K562 (cell line): ENCODE measurements around the gene NAT10. TPM values are rescaled to one million over a fixed set of nuclear protein-coding genes. Genes with fewer than 3 reads are reported as not detected.

Source experiments
- ARID4B ChIP-seq: sonication (generic); formaldehyde crosslinking; IDR thresholded peaks from 2 replicates; pipeline ENCODE4 v1.8.0; 2022; ENCODE audit warnings: mild to moderate bottlenecking, missing genetic modification reagents
- ATF2 ChIP-seq: sonication (generic); formaldehyde crosslinking; IDR thresholded peaks from 2 replicates; pipeline ENCODE4 v1.8.1; 2022; ENCODE audit warnings: missing genetic modification reagents
- CLOCK ChIP-seq: fragments of 250-450 bp; sonication (Bioruptor Pico); IDR thresholded peaks from 2 replicates; pipeline ENCODE4 v1.4.0; 2020; ENCODE audit warnings: mild to moderate bottlenecking, moderate library complexity, borderline replicate concordance
- COPS2 ChIP-seq: fragments of 450-650 bp; conservative IDR thresholded peaks from 2 replicates; pipeline ENCODE4 v1.6.1; 2016; ENCODE audit warnings: mild to moderate bottlenecking, moderate library complexity
- ETV5 ChIP-seq: sonication (generic); formaldehyde crosslinking; IDR thresholded peaks from 2 replicates; pipeline ENCODE4 v1.4.0; 2020; ENCODE audit warnings: low read depth, mild to moderate bottlenecking, missing genetic modification reagents
- FOXJ2 ChIP-seq: fragments of 200-800 bp; sonication (Bioruptor generic); IDR thresholded peaks from 2 replicates; pipeline ENCODE4 v1.6.1; 2016; ENCODE audit warnings: missing genetic modification characterization, missing compliant biosample characterization
- ILF3 ChIP-seq: fragments of 450-650 bp; IDR thresholded peaks from 2 replicates; pipeline ENCODE4 v1.6.1; 2018; ENCODE audit warnings: antibody characterized with exemption, mild to moderate bottlenecking, moderate library complexity, borderline replicate concordance
- IRF9 ChIP-seq: fragments of 450-650 bp; IDR thresholded peaks from 2 replicates; pipeline ENCODE4 v1.6.1; 2016; ENCODE audit warnings: missing biosample characterization, missing genetic modification characterization
- KAT8 ChIP-seq: fragments of 450-650 bp; IDR thresholded peaks from 2 replicates; pipeline ENCODE4 v1.6.1; 2016; ENCODE audit warnings: low read depth, mild to moderate bottlenecking
- KDM4B ChIP-seq, 2 experiments: fragments of 450-650 bp in 1 of 2; sonication (generic) in 1 of 2; IDR thresholded peaks; 2 replicates each; pipeline ENCODE4 v1.6.1; 2016 to 2017; ENCODE audit warnings: borderline replicate concordance in 2 of 2, antibody characterized with exemption in 1 of 2, low read depth in 1 of 2, mild to moderate bottlenecking in 1 of 2
- PHTF2 ChIP-seq: fragments of 250-450 bp; sonication (Bioruptor Pico); IDR thresholded peaks from 2 replicates; pipeline ENCODE4 v1.5.0; 2021; ENCODE audit warnings: mild to moderate bottlenecking
- RAD51 ChIP-seq: fragments of 450-650 bp; IDR thresholded peaks from 2 replicates; pipeline ENCODE4 v1.7.1; 2016; ENCODE audit warnings: low read depth, mild to moderate bottlenecking, borderline replicate concordance
- SMAD3 ChIP-seq: fragments of 450-650 bp; formaldehyde crosslinking; conservative IDR thresholded peaks from 2 replicates; pipeline ENCODE4 v1.4.0; 2020; ENCODE audit warnings: mild to moderate bottlenecking
- TRIM28 ChIP-seq: fragments of 450-650 bp; IDR thresholded peaks from 2 replicates; pipeline ENCODE4 v1.6.1; 2017
- XRCC4 ChIP-seq: IDR thresholded peaks from one replicate; pipeline ENCODE4 v1.6.1; 2011; ENCODE audit not compliant: insufficient read depth, insufficient read length; ENCODE audit errors: extremely low read depth
- ZNF212 ChIP-seq: fragments of 450-650 bp; formaldehyde crosslinking; IDR thresholded peaks from 2 replicates; pipeline ENCODE4 v1.4.0; 2020; ENCODE audit warnings: mild to moderate bottlenecking
- ZNF274 ChIP-seq: IDR thresholded peaks from 2 replicates; pipeline ENCODE4 v1.6.1; 2011; ENCODE audit warnings: low read depth, mild to moderate bottlenecking, low read length, moderate library complexity, borderline replicate concordance
- ZNF75A ChIP-seq: fragments of 450-650 bp; formaldehyde crosslinking; IDR thresholded peaks from 2 replicates; pipeline ENCODE4 v1.4.0; 2020; ENCODE audit warnings: mild to moderate bottlenecking
- ZNF830 ChIP-seq: fragments of 250-450 bp; sonication (Bioruptor Pico); IDR thresholded peaks from 2 replicates; pipeline ENCODE4 v1.5.0; 2021; ENCODE audit warnings: mild to moderate bottlenecking
- polyA plus RNA-seq, 8 experiments: library from polyadenylated mRNA; depleted of rRNA in 4 of 8; stranded (reverse) in 5 of 8; unstranded in 3 of 8; fragments of >200 nt; fragmentation: Nextera tagmentation in 2 of 8; fragmentation: Illumina TruSeq in 1 of 8; extraction: Ambion mirVana in 2 of 8; extraction: Trizol in 1 of 8; gene quantifications; 2 replicates each; pipeline versions ENCODE4 v1.2.1 to v1.2.3, GENCODE V29; 2011 to 2014; ENCODE audit warnings: inconsistent platforms in 1 of 8, missing spikeins in 1 of 8
- total RNA-seq, 7 experiments: library from RNA; depleted of rRNA in 6 of 7; stranded (reverse); fragments of >200 nt in 6 of 7; fragmentation: Illumina TruSeq in 2 of 7; extraction: Trizol in 2 of 7; gene quantifications; 2 replicates each; pipeline versions ENCODE4 v1.2.1 to v1.2.3, GENCODE V29; 2011 to 2021; ENCODE audit warnings: low replicate concordance in 1 of 7

The NAT10 gene
- total and polyA plus RNA-seq, 9 of the 15 experiments (the other 6 are each of a cell fraction or from before 2014, with no cell fraction given): 55.4 to 125 (median 86.3) TPM

- TF ChIP-seq KDM4B (IDR thresholded peaks at IDR 0.05; ENCODE audit: borderline replicate concordance in 2 of 2, low read depth in 1 of 2) (no peak), ETV5 (CRISPR knock-in tag) (0 out of 2 replicates have a peak, but pooled peaks have one; percentile 29), SMAD3 (CRISPR knock-in tag) (no peak), PHTF2 (CRISPR knock-in tag) (no peak), ATF2 (CRISPR knock-in tag) (peak; percentile 77; the same call in 1 of the 2 replicates), CLOCK (CRISPR knock-in tag) (no peak), ZNF212 (CRISPR knock-in tag) (no peak), TRIM28 (no peak), ARID4B (CRISPR knock-in tag) (no peak), KAT8 (no peak), IRF9 (tag) (no peak), ZNF75A (CRISPR knock-in tag) (no peak), FOXJ2 (tag) (no peak), XRCC4 (no peak), ZNF274 (no peak), RAD51 (no peak), ILF3 (no peak), COPS2 (no peak), ZNF830 (no peak)
Observed at GRCh38 chr11:34161812-34162492, 56.5 kb downstream of the NAT10 start (continued).
